ENCODE measurements around the gene CYFIP2. TPM values are rescaled to one million over a fixed set of nuclear protein-coding genes. Genes with fewer than 3 reads are reported as not detected.

CYFIP2 gene
- total and polyA plus RNA-seq, 2 of the 8 experiments (the other 6 are each of a cell fraction or from before 2014, with no cell fraction given): 45.1 to 80.6 TPM

DNA sequence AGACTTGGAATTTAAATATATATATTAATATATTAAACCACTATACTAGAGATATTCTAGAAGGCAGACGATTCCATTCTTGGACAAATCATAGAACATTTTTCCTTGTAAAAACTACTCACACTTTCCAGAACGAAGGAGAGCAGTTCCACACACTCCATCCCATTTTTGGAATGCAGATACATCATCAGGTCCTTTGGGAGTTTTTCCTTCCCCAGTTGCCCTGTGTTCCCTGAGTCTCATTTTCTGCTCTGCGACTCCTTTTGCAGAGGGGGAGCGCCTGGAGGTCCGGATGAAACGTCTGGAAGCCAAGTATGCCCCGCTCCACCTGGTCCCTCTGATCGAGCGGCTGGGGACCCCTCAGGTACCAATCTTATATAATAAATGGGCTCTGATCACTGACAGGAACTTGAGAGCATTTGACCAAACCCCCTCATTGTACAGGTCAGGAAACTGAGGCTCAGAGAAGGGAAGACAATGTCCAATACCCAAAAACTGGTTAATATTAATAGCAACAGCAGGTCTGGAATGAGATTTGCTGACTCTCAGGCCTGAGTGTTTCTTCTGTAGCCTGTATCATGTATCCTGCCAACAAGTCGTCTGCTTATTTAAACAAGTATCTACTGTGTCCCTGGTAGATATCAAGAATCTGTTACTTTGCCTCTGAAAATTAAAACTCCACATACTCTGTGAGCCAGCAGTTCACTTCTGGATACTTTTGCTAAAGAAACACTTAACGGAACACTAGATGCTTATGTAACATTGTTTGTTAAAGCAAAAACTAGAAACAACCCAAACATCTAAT is 117.3 kb downstream of the CYFIP2 start (continued):
- TF ChIP-seq, protein P1, sequence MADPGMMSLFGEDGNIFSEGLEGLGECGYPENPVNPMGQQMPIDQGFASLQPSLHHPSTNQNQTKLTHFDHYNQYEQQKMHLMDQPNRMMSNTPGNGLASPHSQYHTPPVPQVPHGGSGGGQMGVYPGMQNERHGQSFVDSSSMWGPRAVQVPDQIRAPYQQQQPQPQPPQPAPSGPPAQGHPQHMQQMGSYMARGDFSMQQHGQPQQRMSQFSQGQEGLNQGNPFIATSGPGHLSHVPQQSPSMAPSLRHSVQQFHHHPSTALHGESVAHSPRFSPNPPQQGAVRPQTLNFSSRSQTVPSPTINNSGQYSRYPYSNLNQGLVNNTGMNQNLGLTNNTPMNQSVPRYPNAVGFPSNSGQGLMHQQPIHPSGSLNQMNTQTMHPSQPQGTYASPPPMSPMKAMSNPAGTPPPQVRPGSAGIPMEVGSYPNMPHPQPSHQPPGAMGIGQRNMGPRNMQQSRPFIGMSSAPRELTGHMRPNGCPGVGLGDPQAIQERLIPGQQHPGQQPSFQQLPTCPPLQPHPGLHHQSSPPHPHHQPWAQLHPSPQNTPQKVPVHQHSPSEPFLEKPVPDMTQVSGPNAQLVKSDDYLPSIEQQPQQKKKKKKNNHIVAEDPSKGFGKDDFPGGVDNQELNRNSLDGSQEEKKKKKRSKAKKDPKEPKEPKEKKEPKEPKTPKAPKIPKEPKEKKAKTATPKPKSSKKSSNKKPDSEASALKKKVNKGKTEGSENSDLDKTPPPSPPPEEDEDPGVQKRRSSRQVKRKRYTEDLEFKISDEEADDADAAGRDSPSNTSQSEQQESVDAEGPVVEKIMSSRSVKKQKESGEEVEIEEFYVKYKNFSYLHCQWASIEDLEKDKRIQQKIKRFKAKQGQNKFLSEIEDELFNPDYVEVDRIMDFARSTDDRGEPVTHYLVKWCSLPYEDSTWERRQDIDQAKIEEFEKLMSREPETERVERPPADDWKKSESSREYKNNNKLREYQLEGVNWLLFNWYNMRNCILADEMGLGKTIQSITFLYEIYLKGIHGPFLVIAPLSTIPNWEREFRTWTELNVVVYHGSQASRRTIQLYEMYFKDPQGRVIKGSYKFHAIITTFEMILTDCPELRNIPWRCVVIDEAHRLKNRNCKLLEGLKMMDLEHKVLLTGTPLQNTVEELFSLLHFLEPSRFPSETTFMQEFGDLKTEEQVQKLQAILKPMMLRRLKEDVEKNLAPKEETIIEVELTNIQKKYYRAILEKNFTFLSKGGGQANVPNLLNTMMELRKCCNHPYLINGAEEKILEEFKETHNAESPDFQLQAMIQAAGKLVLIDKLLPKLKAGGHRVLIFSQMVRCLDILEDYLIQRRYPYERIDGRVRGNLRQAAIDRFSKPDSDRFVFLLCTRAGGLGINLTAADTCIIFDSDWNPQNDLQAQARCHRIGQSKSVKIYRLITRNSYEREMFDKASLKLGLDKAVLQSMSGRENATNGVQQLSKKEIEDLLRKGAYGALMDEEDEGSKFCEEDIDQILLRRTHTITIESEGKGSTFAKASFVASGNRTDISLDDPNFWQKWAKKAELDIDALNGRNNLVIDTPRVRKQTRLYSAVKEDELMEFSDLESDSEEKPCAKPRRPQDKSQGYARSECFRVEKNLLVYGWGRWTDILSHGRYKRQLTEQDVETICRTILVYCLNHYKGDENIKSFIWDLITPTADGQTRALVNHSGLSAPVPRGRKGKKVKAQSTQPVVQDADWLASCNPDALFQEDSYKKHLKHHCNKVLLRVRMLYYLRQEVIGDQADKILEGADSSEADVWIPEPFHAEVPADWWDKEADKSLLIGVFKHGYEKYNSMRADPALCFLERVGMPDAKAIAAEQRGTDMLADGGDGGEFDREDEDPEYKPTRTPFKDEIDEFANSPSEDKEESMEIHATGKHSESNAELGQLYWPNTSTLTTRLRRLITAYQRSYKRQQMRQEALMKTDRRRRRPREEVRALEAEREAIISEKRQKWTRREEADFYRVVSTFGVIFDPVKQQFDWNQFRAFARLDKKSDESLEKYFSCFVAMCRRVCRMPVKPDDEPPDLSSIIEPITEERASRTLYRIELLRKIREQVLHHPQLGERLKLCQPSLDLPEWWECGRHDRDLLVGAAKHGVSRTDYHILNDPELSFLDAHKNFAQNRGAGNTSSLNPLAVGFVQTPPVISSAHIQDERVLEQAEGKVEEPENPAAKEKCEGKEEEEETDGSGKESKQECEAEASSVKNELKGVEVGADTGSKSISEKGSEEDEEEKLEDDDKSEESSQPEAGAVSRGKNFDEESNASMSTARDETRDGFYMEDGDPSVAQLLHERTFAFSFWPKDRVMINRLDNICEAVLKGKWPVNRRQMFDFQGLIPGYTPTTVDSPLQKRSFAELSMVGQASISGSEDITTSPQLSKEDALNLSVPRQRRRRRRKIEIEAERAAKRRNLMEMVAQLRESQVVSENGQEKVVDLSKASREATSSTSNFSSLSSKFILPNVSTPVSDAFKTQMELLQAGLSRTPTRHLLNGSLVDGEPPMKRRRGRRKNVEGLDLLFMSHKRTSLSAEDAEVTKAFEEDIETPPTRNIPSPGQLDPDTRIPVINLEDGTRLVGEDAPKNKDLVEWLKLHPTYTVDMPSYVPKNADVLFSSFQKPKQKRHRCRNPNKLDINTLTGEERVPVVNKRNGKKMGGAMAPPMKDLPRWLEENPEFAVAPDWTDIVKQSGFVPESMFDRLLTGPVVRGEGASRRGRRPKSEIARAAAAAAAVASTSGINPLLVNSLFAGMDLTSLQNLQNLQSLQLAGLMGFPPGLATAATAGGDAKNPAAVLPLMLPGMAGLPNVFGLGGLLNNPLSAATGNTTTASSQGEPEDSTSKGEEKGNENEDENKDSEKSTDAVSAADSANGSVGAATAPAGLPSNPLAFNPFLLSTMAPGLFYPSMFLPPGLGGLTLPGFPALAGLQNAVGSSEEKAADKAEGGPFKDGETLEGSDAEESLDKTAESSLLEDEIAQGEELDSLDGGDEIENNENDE (IDR thresholded peaks at IDR 0.05; ENCODE audit: insufficient replicate concordance, low read length): no peak
- no peak for TF ChIP-seq BACH1 (IDR thresholded peaks at IDR 0.05; ENCODE audit: low read length)
- no peak for TF ChIP-seq RNF2 (IDR thresholded peaks at IDR 0.05; ENCODE audit: borderline replicate concordance, low read depth, low read length, missing control alignments, poor library complexity, severe bottlenecking)

Measured in H1 (cell line).